HL-60/S4 (cell line): ENCODE measurements around the gene CXCL11.
"Not testable (repeated sequence)": the region's sequence is repeated elsewhere in the genome, so short reads cannot be mapped to it uniquely, and the experiment has no call there.

Source experiments
- in situ Hi-C: fragments of 300-500 bp; cut with MboI; formaldehyde crosslinking; loops from 2 replicates; pipeline ENCODE4 v1.14.3; 2022; ENCODE audit warnings: low sequenced_read_pairs

CXCL11 gene

GRCh38 chr4:76043306-76043705, 7.4 kb upstream of the CXCL11 start:
- in situ Hi-C loops = not testable (repeated sequence)

- in situ Hi-C loops = not testable (repeated sequence)
Measured at GRCh38 chr4:76042241-76042998, 6.5 kb upstream of the CXCL11 start.

GRCh38 chr4:76036855-76037254, 985 bp upstream of the CXCL11 start:
- in situ Hi-C loops = no loop called here

- in situ Hi-C loops = no loop called here
Measured at GRCh38 chr4:76035141-76035540, 729 bp downstream of the CXCL11 start.

GRCh38 chr4:76029300-76029699, 6.6 kb downstream of the CXCL11 start:
- in situ Hi-C loops = no loop called here

- in situ Hi-C loops = no loop called here
Measured at GRCh38 chr4:76028350-76028765, 7.5 kb downstream of the CXCL11 start.

- in situ Hi-C loops = no loop called here
Measured at GRCh38 chr4:76024065-76024464, 11.8 kb downstream of the CXCL11 start.

GRCh38 chr4:76023389-76023788, 12.5 kb downstream of the CXCL11 start, which contains the start of gene CXCL10:
Gene CXCL10, minus strand, starts transcription at chr4:76023497. Its CDS starts 66 bp downstream, at chr4:76023431.
- in situ Hi-C loops = no loop called here

- in situ Hi-C loops = no loop called here
Measured at GRCh38 chr4:76022677-76023076, 13.2 kb downstream of the CXCL11 start.

- in situ Hi-C loops = no loop called here
Measured at GRCh38 chr4:76022031-76022430, 13.8 kb downstream of the CXCL11 start.

GRCh38 chr4:76017056-76017686, 18.7 kb downstream of the CXCL11 start:
- in situ Hi-C loops = no loop called here

- in situ Hi-C loops = no loop called here
Measured at GRCh38 chr4:76016393-76016792, 19.5 kb downstream of the CXCL11 start.

GRCh38 chr4:76013540-76013939, 22.3 kb downstream of the CXCL11 start:
- in situ Hi-C loops = no loop called here

- in situ Hi-C loops = no loop called here
Measured at GRCh38 chr4:76012388-76012801, 23.5 kb downstream of the CXCL11 start.

GRCh38 chr4:76011700-76012387, 24.0 kb downstream of the CXCL11 start:
- in situ Hi-C loops = no loop called here

- in situ Hi-C loops = no loop called here
Measured at GRCh38 chr4:76011018-76011670, 24.7 kb downstream of the CXCL11 start.

GRCh38 chr4:76010576-76010975, 25.3 kb downstream of the CXCL11 start:
- in situ Hi-C loops = no loop called here

GRCh38 chr4:76009311-76009710, 26.6 kb downstream of the CXCL11 start:
- in situ Hi-C loops = no loop called here

- in situ Hi-C loops = no loop called here
Measured at GRCh38 chr4:76007089-76007862, 28.6 kb downstream of the CXCL11 start, which contains the start of gene CXCL9. Gene CXCL9, minus strand, starts transcription at chr4:76007509. Its CDS starts 60 bp downstream, at chr4:76007449.

GRCh38 chr4:76003620-76004019, 32.2 kb downstream of the CXCL11 start:
- in situ Hi-C loops = no loop called here
